NCI-H2196 (cell line): ENCODE results near the gene CSHL1.

Experiments
- DNase-seq: peaks from one replicate; lab custom pipeline; 2025; ENCODE audit not compliant: unreplicated experiment; lab: John Stamatoyannopoulos, UW

Gene CSHL1

DNA sequence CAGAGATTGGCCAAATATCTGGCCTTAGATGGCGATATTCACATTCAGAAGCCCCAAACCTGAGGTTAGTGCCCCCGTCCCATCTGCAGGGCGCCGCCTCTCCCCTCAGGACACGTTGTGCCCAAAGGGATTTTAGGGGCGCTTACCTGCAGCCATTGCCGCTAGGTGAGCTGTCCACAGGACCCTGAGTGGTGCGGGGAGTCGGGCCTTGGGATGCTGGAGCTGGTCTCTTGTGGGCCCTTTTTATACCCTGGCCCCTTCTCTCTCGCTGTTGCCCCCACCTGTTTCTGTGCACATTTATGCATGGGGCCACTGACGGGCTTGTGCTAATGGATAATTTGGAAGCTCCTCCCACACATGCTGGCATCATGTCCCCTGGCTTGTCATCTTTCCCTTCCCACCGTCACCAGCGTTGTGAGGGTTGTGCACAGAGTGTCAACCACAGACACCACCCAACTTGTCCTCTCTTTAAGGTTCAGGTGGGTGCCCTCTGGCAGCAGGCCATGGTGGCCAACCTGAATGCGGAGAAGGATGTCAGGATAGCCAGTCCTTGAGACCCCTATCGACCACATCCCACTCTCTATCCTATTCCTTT is at the start of gene CSHL1:
TSS of gene CSHL1 (minus strand) at position 218 of the 595 bp plus-strand sequence. CDS start at position 156, 62 bp downstream.
- DNase-seq, result no peak

DNA sequence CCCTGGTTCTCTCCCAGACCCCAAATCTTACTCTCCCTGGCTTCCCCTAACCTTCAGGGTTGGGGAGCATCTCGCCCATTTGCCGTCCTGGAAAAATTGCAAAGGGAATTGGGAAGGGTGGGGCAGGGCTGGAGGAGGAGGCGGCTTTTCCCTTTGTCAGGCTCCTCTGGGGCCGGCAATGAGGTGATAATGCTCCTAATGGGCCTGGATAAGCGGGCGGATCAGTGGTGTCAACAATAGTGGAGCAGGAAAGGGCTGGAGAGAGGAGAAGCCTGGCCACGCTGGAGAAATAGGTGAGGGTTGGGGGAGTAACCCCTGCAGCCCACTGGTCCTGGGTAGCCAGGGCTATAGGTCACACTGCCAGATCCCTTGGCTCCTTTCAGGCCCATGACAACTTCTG is 49.4 kb upstream of the CSHL1 start:
- no peak for DNase-seq

- no peak for DNase-seq
Observed at GRCh38 chr17:63960006-63960405, 48.9 kb upstream of the CSHL1 start.

DNA sequence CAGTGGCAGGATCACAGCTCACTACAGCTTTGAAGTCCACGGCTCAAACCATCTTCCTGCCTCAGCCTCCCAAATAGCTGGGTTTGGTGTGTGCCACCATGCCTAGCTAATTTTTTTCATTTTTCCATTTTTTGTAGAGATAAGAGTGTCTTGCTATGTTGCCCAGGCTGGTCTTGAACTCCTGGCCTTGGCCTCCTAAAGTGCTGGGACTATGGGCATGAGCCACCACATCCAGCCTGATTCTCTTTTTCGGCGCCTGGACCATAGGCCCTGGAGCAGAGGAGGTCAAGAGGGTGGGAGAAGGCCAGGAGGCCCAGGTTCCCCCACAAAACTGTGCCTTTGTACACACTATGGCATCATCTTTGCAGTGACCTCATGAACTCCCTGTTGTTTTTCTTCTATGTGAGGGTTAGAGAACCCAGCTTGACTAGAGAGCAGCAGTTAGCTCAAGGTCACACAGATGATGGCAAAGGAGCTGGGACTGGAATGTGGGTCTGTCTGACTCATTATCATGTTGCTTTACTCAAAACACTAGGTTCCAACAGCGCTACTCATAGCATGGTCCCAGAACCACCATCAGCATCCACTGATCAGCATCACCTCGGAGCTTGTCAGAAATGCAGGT is 45.4 kb upstream of the CSHL1 start:
- no peak for DNase-seq

- no peak for DNase-seq
Observed at GRCh38 chr17:63955791-63956190, 44.7 kb upstream of the CSHL1 start.

GRCh38 chr17:63955232-63955631 is 44.2 kb upstream of the CSHL1 start:
- no peak for DNase-seq

DNA sequence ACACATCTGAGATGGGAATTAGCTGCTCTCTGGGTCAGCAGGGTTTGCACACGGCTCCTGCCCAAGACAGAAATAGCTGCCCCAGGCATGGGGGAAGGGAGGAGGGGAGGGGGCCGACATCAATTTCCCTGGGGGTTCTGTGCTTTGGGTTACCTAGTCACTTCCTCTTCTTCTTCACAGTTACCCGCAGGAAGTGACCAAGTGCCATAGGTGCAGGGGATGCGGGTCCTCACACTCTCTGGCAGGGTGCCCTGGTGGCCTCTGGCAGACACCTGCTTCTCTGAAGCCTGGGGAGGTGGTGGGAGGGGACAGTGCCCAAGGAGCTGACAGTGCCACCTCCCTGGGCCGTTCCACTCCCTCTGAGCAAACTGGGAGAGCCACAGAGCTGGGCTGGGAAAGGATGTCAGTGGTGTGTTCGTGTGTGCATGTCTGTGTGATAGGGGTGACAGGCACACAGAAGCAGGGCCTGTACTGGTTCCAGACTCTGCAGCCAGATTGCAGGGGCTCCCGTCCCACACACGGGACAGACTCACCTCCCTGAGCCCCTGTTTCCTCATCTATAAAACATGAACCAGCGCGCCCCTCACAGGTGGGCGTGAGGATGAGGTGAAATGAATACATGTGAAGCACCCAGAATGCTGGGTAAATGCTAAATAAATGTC is 43.5 kb upstream of the CSHL1 start:
- peak; percentile 11 for DNase-seq

- DNase-seq, result peak; percentile 52
Observed at GRCh38 chr17:63950940-63951907, 40.2 kb upstream of the CSHL1 start.

- DNase-seq, result no peak
Observed at GRCh38 chr17:63949576-63950250, 38.7 kb upstream of the CSHL1 start.

GRCh38 chr17:63948521-63948920 is 37.5 kb upstream of the CSHL1 start:
- DNase-seq, result no peak

DNA sequence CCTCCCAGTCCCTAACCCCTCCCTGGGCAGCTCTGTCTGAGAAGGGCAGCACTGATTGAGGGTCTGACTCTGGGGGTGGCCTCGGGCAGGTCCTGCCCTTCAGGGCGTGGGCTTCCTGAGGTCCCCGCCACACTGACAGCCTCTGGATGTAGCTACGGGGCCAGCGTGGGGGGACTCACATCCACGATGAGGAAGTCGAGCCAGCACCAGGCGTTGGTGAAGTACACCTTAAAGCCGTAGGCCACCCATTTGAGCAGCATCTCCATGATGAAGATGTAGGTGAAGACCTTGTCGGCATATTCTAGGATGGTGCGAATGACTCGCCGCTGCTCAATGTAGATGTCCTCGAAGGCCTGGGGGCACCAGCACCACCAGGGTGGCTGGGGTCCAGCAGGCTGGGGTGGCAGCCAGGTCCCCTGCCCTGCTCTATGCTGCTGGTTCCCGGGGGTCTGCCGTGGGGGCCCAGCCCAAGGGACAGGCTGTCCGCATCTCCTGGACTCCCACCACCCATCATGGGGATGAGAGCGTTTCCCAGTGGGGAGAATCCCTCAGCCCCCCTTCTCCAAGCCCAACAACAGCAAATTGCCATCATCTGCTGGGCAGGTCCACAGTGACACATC is 36.8 kb upstream of the CSHL1 start:
- DNase-seq, result no peak

DNA sequence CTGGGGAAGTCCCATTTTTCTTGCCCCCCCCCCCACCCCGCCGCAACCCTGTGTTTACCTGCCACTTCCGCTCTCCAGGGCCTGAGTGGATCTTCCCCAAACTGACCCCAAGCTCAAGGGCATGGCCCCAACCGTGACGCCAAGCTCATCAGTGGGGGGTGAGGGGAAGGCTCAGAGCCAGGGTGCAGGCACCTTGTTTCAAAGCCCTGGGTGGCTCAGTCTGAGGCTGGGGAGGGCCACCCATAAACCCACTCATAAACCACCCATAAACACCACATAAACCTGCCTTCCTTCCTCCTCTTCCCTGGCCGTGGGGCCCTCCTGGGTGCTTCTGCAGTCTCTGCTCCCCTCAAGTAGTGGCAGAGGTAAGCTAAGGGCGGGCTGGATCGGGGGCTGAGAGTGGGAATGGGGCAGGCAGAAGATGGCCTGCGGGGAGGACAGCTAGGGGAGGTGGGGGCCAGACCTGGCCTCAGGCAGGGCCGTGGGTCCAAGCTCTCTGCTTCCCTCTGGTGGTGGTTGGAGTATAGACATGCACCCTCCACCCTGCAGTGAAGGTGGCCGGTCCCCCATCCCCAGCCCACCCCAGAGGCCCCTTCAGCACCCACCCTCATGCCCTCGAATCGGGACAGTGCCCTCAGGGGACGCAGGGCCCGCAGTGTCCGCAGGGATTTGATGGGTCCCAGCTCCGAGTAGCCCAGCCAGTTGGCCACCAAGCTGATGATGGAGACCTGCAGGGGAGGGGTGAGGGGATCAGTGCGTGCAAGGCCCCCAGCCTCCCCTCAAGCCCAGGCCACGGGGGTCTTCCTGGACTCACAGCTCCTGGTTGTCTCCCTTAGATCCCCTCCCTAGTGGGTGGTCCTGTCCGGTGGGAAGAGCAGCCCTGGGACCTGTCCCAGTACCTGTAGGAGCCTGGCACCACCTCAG is 35.6 kb upstream of the CSHL1 start:
- DNase-seq, result peak; percentile 64

GRCh38 chr17:63945784-63946439 is 34.9 kb upstream of the CSHL1 start:
- DNase-seq, result no peak

DNA sequence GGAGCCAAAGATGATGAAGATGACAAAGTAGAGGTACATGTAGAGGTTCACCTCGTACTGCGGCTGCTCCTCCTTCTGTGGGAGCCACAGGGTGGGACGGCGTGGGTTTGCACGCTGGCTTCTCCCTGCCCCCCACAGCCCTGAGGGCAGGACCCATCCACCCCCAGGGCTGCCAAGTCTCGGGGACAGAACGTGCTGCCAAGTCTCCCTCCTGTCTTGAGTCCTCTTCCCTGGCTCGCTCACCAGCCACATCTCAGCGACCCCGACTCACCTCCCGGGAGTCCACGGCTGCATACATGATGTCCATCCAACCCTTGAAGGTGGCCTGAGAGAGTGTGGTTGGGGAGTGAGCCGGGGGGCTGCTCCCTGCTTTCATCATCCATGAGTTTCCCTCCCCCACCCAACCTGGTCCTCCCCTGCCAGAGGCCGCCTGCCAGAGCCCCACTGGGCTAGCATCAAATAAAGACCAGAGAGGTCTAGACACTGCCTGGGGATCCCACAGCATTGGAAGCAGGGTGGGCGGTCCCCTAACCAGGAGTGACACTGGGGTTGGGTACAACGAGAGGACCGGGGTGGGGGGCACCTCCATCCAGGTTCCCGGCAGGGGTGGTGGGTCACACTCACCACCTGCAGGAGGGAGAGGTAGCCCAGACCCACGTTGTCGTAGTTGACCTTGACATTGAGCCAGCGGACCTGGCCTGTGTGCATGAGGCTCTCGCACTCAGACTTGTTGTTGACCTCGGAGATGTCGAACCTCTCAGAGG is 33.9 kb upstream of the CSHL1 start:
- no peak for DNase-seq

- no peak for DNase-seq
Observed at GRCh38 chr17:63943745-63944144, 32.7 kb upstream of the CSHL1 start.

GRCh38 chr17:63942309-63942985 is 31.4 kb upstream of the CSHL1 start:
- no peak for DNase-seq

DNA sequence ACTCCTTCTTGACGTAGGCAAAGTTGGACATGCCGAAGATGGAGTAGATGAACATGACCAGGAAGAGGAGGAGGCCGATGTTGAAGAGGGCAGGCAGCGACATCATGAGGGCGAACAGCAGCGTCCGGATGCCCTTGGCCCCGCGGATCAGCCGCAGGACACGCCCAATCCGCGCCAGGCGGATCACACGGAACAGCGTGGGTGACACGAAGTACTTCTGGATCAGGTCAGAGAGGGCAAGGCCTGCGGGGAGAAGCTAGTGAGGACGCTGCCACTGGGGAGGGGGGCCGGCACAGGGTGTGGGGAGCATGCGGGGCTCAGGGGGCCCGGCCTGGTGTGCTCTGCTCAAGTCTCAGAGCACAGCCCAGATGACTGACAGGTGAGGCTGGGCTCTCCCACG is 30.7 kb upstream of the CSHL1 start:
- no peak for DNase-seq
